Ishikawa (cell line): ENCODE results near the gene CUL4A.

ENCODE experiments used
- CEBPB ChIP-seq: IDR thresholded peaks from 2 replicates; pipeline ENCODE4 v1.6.1; 2012
- CREB1 ChIP-seq: IDR thresholded peaks from 2 replicates; pipeline ENCODE4 v1.6.1; 2012; ENCODE audit warnings: low read depth
- EGR1 ChIP-seq: IDR thresholded peaks from 2 replicates; pipeline ENCODE4 v1.6.1; 2012
- EP300 ChIP-seq: IDR thresholded peaks from 2 replicates; pipeline ENCODE4 v1.6.1; 2012; ENCODE audit warnings: borderline replicate concordance
- FOXM1 ChIP-seq: IDR thresholded peaks from 2 replicates; pipeline ENCODE4 v1.6.1; 2012; ENCODE audit warnings: low read depth, borderline replicate concordance
- NFIC ChIP-seq: IDR thresholded peaks from 2 replicates; pipeline ENCODE4 v1.6.1; 2012
- RAD21 ChIP-seq: IDR thresholded peaks from 2 replicates; pipeline ENCODE4 v1.6.1; 2012; ENCODE audit warnings: low read depth
- TAF1 ChIP-seq: IDR thresholded peaks from 2 replicates; pipeline ENCODE4 v1.6.1; 2012; ENCODE audit warnings: low read depth, mild to moderate bottlenecking
- TCF12 ChIP-seq: IDR thresholded peaks from 2 replicates; pipeline ENCODE4 v1.6.1; 2012; ENCODE audit warnings: low read depth
- TEAD4 ChIP-seq: IDR thresholded peaks from 2 replicates; pipeline ENCODE4 v1.6.1; 2012
- YY1 ChIP-seq: IDR thresholded peaks from 2 replicates; pipeline ENCODE4 v1.6.1; 2012; ENCODE audit warnings: low read depth
- ZBTB7A ChIP-seq: IDR thresholded peaks from 2 replicates; pipeline ENCODE4 v1.6.1; 2012; ENCODE audit warnings: low read depth
- TF ChIP-seq, protein P1 (sequence below): IDR thresholded peaks from 2 replicates; pipeline ENCODE4 v1.6.1; 2012
- TF ChIP-seq, protein P2 (sequence below): IDR thresholded peaks from 2 replicates; pipeline ENCODE4 v1.6.1; 2012
- TF ChIP-seq, protein P3 (sequence below): IDR thresholded peaks from 2 replicates; pipeline ENCODE4 v1.6.1; 2012; ENCODE audit warnings: low read depth, mild to moderate bottlenecking

The CUL4A gene

DNA sequence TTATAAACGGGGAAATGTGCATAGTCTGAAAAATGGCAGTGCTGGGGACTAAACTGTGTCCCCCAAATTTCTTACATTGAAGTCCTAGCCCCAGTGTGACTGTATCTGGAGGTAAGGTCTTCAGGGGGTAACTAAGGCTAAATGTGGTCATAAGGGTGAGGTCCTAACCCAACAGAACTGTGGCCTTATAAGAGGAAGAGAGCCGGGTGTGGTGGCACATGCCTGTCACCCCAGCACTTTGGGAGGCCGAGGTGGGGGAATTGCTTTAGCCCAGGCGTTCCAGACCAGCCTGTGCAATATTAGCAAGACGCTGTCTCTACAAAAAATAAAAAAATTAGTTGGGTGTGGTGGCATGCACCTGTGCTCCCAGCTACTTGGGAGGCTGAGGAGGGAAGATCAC, 33.1 kb upstream of the CUL4A start:
- TF ChIP-seq TCF12 (no peak), FOXM1 (no peak), CREB1 (no peak), ZBTB7A (no peak), NFIC (no peak), RAD21 (no peak), TAF1 (no peak), CEBPB (no peak), TEAD4 (no peak), EP300 (no peak)
- TF ChIP-seq, protein P1, sequence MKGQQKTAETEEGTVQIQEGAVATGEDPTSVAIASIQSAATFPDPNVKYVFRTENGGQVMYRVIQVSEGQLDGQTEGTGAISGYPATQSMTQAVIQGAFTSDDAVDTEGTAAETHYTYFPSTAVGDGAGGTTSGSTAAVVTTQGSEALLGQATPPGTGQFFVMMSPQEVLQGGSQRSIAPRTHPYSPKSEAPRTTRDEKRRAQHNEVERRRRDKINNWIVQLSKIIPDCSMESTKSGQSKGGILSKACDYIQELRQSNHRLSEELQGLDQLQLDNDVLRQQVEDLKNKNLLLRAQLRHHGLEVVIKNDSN = no peak
- TF ChIP-seq, protein P2, sequence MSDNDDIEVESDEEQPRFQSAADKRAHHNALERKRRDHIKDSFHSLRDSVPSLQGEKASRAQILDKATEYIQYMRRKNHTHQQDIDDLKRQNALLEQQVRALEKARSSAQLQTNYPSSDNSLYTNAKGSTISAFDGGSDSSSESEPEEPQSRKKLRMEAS = no peak
- TF ChIP-seq, protein P3, sequence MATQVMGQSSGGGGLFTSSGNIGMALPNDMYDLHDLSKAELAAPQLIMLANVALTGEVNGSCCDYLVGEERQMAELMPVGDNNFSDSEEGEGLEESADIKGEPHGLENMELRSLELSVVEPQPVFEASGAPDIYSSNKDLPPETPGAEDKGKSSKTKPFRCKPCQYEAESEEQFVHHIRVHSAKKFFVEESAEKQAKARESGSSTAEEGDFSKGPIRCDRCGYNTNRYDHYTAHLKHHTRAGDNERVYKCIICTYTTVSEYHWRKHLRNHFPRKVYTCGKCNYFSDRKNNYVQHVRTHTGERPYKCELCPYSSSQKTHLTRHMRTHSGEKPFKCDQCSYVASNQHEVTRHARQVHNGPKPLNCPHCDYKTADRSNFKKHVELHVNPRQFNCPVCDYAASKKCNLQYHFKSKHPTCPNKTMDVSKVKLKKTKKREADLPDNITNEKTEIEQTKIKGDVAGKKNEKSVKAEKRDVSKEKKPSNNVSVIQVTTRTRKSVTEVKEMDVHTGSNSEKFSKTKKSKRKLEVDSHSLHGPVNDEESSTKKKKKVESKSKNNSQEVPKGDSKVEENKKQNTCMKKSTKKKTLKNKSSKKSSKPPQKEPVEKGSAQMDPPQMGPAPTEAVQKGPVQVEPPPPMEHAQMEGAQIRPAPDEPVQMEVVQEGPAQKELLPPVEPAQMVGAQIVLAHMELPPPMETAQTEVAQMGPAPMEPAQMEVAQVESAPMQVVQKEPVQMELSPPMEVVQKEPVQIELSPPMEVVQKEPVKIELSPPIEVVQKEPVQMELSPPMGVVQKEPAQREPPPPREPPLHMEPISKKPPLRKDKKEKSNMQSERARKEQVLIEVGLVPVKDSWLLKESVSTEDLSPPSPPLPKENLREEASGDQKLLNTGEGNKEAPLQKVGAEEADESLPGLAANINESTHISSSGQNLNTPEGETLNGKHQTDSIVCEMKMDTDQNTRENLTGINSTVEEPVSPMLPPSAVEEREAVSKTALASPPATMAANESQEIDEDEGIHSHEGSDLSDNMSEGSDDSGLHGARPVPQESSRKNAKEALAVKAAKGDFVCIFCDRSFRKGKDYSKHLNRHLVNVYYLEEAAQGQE = no peak

DNA sequence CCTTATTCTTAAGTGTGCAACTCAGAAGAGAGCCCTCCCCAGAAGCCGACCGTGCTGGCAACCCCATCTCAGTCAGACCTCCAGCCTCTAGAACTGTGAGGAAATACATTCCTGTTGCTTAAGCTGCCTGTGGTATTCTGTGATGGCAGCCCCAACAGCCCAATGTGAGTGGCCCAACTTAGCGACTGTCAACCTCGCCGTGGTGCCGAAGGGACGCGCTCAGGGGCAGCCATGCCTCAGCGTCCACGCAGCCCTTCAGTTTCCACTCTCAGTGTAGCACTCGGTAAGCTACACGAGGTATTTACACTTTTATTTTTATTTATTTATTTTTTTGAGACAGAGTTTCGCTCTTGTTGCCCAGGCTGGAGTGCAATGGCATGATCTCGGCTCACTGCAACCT, 32.6 kb upstream of the CUL4A start:
- no peak for TF ChIP-seq CREB1
- TF ChIP-seq YY1 = no peak
- no peak for TF ChIP-seq EP300
- no peak for TF ChIP-seq FOXM1
- TF ChIP-seq, protein P1 = no peak
- TF ChIP-seq TAF1 = no peak
- TF ChIP-seq NFIC = no peak
- TF ChIP-seq TEAD4 = no peak
- TF ChIP-seq CEBPB = no peak
- TF ChIP-seq TCF12 = no peak
- TF ChIP-seq RAD21 = no peak
- TF ChIP-seq, protein P3 = no peak
- TF ChIP-seq, protein P2 = no peak
- TF ChIP-seq EGR1 = no peak

DNA sequence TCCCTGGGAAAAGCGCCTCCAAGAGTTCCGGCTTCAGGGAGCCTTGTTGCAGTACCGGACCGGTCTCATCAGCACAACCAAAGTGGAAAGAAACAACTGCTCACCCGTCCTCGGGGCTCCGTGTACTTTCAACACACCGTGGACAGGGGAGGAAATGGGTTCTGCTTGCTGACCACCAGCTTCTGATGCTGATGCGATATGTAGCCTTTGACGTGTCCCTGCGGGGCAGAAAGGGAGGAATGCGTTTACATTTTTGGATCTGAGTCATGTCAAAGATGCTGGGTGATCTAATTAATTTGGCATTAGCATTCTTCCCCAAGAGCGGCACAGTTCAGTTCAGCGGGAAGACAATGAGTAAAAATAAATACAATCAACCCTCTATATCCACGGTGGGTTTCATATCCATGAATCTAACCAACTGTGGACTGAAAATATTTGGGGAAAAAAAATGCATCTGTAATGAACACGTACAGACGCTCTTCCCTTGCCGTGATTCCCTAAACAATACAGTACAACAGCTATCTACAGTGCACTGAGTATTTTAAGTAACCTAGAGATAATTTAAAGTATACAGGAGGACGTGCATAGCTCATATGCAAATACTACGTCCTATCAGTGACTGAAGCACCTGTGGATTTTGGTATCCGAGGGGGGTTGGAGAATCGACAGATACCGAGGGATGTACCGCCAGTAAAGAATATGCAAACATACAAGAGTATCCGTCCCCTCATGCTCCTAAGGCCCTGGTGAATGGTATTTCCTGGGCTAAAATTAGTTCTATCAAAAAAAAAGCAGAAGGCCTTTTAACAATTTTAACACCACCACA, 31.1 kb upstream of the CUL4A start:
- TF ChIP-seq EP300 = no peak
- no peak for TF ChIP-seq RAD21
- no peak for TF ChIP-seq TAF1
- TF ChIP-seq, protein P3 = no peak
- TF ChIP-seq, protein P2 = no peak
- TF ChIP-seq YY1 = no peak
- TF ChIP-seq TCF12 = no peak
- no peak for TF ChIP-seq CEBPB
- TF ChIP-seq CREB1 = no peak

DNA sequence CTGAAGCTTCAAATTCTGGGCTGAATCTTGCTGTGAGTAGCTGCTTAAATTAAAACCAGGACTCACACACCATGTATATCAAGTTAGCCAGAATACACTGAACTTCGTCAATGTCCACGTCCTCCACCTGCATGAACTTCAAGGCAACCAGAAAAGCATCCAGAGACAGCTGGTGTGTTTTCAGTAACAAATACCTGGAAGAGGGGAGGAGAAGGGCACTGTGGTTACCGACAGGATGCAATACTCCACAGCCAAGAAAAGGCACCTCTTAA, 30.6 kb upstream of the CUL4A start:
- TF ChIP-seq, protein P2 = no peak
- no peak for TF ChIP-seq EP300
- no peak for TF ChIP-seq TCF12
- no peak for TF ChIP-seq YY1
- TF ChIP-seq, protein P3 = no peak
- TF ChIP-seq, protein P1 = no peak
- TF ChIP-seq TAF1 = no peak
- TF ChIP-seq ZBTB7A = no peak
- no peak for TF ChIP-seq NFIC
- no peak for TF ChIP-seq RAD21
- no peak for TF ChIP-seq CREB1
- no peak for TF ChIP-seq FOXM1
- TF ChIP-seq EGR1 = no peak
- TF ChIP-seq TEAD4 = no peak
- TF ChIP-seq CEBPB = no peak
